GM12878 (cell line): ENCODE data around the gene CPNE5. TPM values are rescaled to one million over a fixed set of nuclear protein-coding genes. Genes with fewer than 3 reads are reported as not detected.

ENCODE experiments used
- ATAC-seq: fragments of 200-7000 bp; cut with Tn5 transposase; 3 replicates; pipeline ENCODE4 v1.9.1; 2020; ENCODE audit warnings: mild to moderate bottlenecking, moderate library complexity
- BruUV-seq: library from RNA; stranded (reverse); fragments of 400-500 nt; replicated peaks from 2 replicates; lab custom pipeline; 2021; lab: Mats Ljungman, UMichigan
- CTCF ChIA-PET: fragments of 300-600 bp; sonication (Branson Sonifier 250); formaldehyde crosslinking; extraction: SDS; loops from one replicate; lab custom pipeline; 2021; ENCODE audit warnings: inconsistent platforms; lab: Yijun Ruan, JAX
- POLR2A ChIA-PET: fragments of 350-600 bp; formaldehyde crosslinking; extraction: SDS; loops from one replicate; lab custom pipeline; 2021; ENCODE audit warnings: inconsistent platforms; lab: Charles Lee
- RAD21 ChIA-PET: fragments of 300-600 bp; sonication (Branson Sonifier 250); formaldehyde crosslinking; loops from one replicate; lab custom pipeline; 2023; ENCODE audit warnings: antibody characterized with exemption; ENCODE audit not compliant: unreplicated experiment; lab: Charles Lee
- SMC1A ChIA-PET: fragments of 300-600 bp; sonication (Branson Sonifier 250); formaldehyde crosslinking; loops from one replicate; lab custom pipeline; 2023; ENCODE audit not compliant: unreplicated experiment, uncharacterized antibody; lab: Charles Lee
- DNase-seq: peaks from one replicate; pipeline ENCODE4 v3.0.0-alpha.2; 2011; ENCODE audit warnings: low read depth, low spot score
- FAIRE-seq: peaks from 3 replicates; lab custom pipeline; 2011; peaks lifted over from hg19 to GRCh38; lab: Jason Lieb, UNC
- H2AFZ ChIP-seq: 2 replicates; pipeline ENCODE4 v1.6.0; 2011; ENCODE audit warnings: low read depth, low read length, control low read depth; ENCODE audit not compliant: control insufficient read depth
- H3K27ac ChIP-seq: 2 replicates; pipeline ENCODE4 v1.5.1; 2011; ENCODE audit warnings: control low read depth; ENCODE audit not compliant: control insufficient read depth, insufficient read depth
- H3K27me3 ChIP-seq, 2 experiments: replicated peaks in 1 of 2; 2 replicates each; pipeline versions ENCODE4 v1.6.0 to v1.6.1; 2011; ENCODE audit warnings: low read length in 1 of 2; ENCODE audit not compliant: control insufficient read depth in 2 of 2, insufficient read depth in 2 of 2
- H3K36me3 ChIP-seq, 2 experiments: 2 replicates each; pipeline ENCODE4 v1.5.1; 2011; ENCODE audit warnings: low read length in 1 of 2; ENCODE audit not compliant: control insufficient read depth in 2 of 2, insufficient read depth in 2 of 2
- H3K4me1 ChIP-seq: 2 replicates; pipeline ENCODE4 v1.6.1; 2011; ENCODE audit warnings: mild to moderate bottlenecking, low read length, moderate library complexity, mixed read lengths; ENCODE audit not compliant: control insufficient read depth, insufficient read depth
- H3K4me2 ChIP-seq: 2 replicates; pipeline ENCODE4 v1.6.0; 2011; ENCODE audit warnings: control low read depth; ENCODE audit not compliant: control insufficient read depth, insufficient read depth
- H3K4me3 ChIP-seq: fragments of 200-600 bp; sonication (generic); 2 replicates; pipeline ENCODE4 v1.5.1; 2016
- H3K79me2 ChIP-seq: 2 replicates; pipeline ENCODE4 v1.6.0; 2011; ENCODE audit warnings: low read length; ENCODE audit not compliant: control insufficient read depth, insufficient read depth
- H3K9ac ChIP-seq: 2 replicates; pipeline ENCODE4 v1.8.0; 2011; ENCODE audit warnings: low read length, control low read depth, mixed read lengths; ENCODE audit not compliant: control insufficient read depth, insufficient read depth
- H3K9me3 ChIP-seq: replicated peaks from 3 replicates; pipeline ENCODE4 v1.5.1; 2011; ENCODE audit warnings: mild to moderate bottlenecking, low read length; ENCODE audit not compliant: control insufficient read depth, insufficient read depth
- H4K20me1 ChIP-seq: 2 replicates; pipeline ENCODE4 v1.6.0; 2011; ENCODE audit not compliant: control insufficient read depth, insufficient read depth
- BMI1 ChIP-seq: fragments of 450-650 bp; IDR thresholded peaks from 2 replicates; pipeline ENCODE4 v1.6.1; 2016; ENCODE audit warnings: mild to moderate bottlenecking, moderate library complexity, borderline replicate concordance
- CTCF ChIP-seq, 3 experiments: IDR thresholded peaks in 2 of 3; conservative IDR thresholded peaks in 1 of 3; 2 replicates each; pipeline ENCODE4 v1.5.1; 2011; ENCODE audit warnings: low read depth in 3 of 3, low read length in 3 of 3, mild to moderate bottlenecking in 3 of 3, control low read depth in 2 of 3, moderate library complexity in 2 of 3, inconsistent platforms in 1 of 3, mixed read lengths in 1 of 3; ENCODE audit not compliant: control insufficient read depth in 2 of 3, insufficient read depth in 1 of 3; ENCODE audit errors: extremely low read depth in 1 of 3
- WGBS: methylation state at CpG from one replicate; pipeline ENCODE4 v1.1.6; 2016; ENCODE audit warnings: low lambda C conversion rate; ENCODE audit not compliant: insufficient replicate concordance, insufficient coverage; ENCODE audit errors: missing lambda C conversion rate; 5-methylcytosine and 5-hydroxymethylcytosine counted together
- in situ Hi-C: fragments of 300-500 bp; cut with MboI; formaldehyde crosslinking; loops from 9 replicates; pipeline ENCODE4 v1.14.3; 2018; ENCODE audit warnings: mixed read lengths
- intact Hi-C: fragments of 100-400 bp; cut with micrococcal nuclease; formaldehyde crosslinking; loops from one replicate; pipeline ENCODE4 v1.14.2; 2022; ENCODE audit not compliant: unreplicated experiment
- polyA plus RNA-seq, 11 experiments: library from polyadenylated mRNA; depleted of rRNA in 4 of 11; unstranded in 6 of 11; stranded (reverse) in 5 of 11; fragments of >200 nt; fragmentation: Nextera tagmentation in 4 of 11; fragmentation: Illumina TruSeq in 1 of 11; extraction: Ambion mirVana in 4 of 11; extraction: Trizol in 1 of 11; gene quantifications; 1 replicate in 1 of 11; 2 replicates in 10 of 11; pipeline versions ENCODE4 v1.2.1 to v1.2.3, GENCODE V29; 2011 to 2016; ENCODE audit warnings: inconsistent platforms in 2 of 11, missing spikeins in 2 of 11, low read depth in 1 of 11
- total RNA-seq, 4 experiments: library from RNA; depleted of rRNA in 3 of 4; stranded (reverse); fragments of >200 nt in 3 of 4; fragmentation: Illumina TruSeq in 1 of 4; extraction: Trizol in 1 of 4; gene quantifications; 2 replicates each; pipeline versions ENCODE4 v1.2.1 to v1.2.3, GENCODE V29; 2013 to 2021

CPNE5 gene
- total and polyA plus RNA-seq, 10 of the 15 experiments (the other 5 are each of a cell fraction or from before 2014, with no cell fraction given) = 2.4 to 39.1 (median 18.2) TPM

GRCh38 chr6:36836111-36837021, 2.9 kb downstream of the CPNE5 start:
- TF ChIP-seq CTCF (IDR thresholded peaks at IDR 0.05 in 2 of 3, conservative IDR thresholded peaks at IDR 0.05 in 1 of 3; ENCODE audit: control insufficient read depth in 2 of 3, extremely low read depth in 1 of 3, insufficient read depth in 1 of 3, low read depth in 3 of 3, low read length in 3 of 3) (peak in 2 of 3 experiments; percentile 8 to 15; a peak in 1 of 6 replicates), BMI1 (no peak)
- Histone ChIP-seq H3K4me1 (0 out of 2 replicates have a peak, but pooled peaks cover 4% of the 10 kb centered on the region), H3K27ac (no peak overlapping the region), H3K9ac (no peak overlapping the region), H3K4me3 (no peak overlapping the region), H2AFZ (no peak overlapping the region), H3K4me2 (no peak overlapping the region), H3K27me3 (peaks cover 4 to 17% of the 10 kb centered on the region in 2 experiments; a peak in 3 of 4 replicates), H4K20me1 (no peaks in the 10 kb centered on the region), H3K9me3 (no peaks in the 10 kb centered on the region; the same call in 2 of the 3 replicates), H3K36me3 (no peaks in the 10 kb centered on the region), H3K79me2 (no peaks in the 10 kb centered on the region)
- ATAC-seq = peak; percentile 63
- no peak for FAIRE-seq
- BruUV-seq = no TSS peak
- intact Hi-C loops (no loop called here), in situ Hi-C loops (no loop called here)
- ChIA-PET SMC1A (interaction anchor here (1.0 kb wide), 1 partner anchor 9 kb away, joined by 3 read pairs; no protein-coding TSS in a partner anchor), POLR2A (interaction anchor here (0.5 kb wide), 1 partner anchor 282 kb away, joined by 4 read pairs; no protein-coding TSS in a partner anchor), CTCF (interaction anchor here (1.6 to 2.1 kb wide), 2 partner anchors 14 to 15 kb away, joined by 5 to 9 read pairs; no protein-coding TSS in a partner anchor), RAD21 (no interaction called here)
- no peak for DNase-seq
- 14% methylated on average over 3 of the region's 3 CpGs for WGBS
